DOHH2 (cell line): ENCODE measurements around the gene MAT1A.

Experiments used
- H3F3A ChIP-seq: fragments of 200-600 bp; sonication (generic), shearing (Covaris generic); 2 replicates; pipeline ENCODE4 v1.6.0; 2016; ENCODE audit warnings: antibody characterized with exemption, mild to moderate bottlenecking; ENCODE audit not compliant: control insufficient read depth, insufficient read depth
- H3K27ac ChIP-seq: fragments of 200-600 bp; sonication (generic); 2 replicates; pipeline ENCODE4 v1.5.1; 2014; ENCODE audit warnings: low read depth, mild to moderate bottlenecking, low read length, moderate library complexity
- H3K27me3 ChIP-seq: fragments of 200-600 bp; sonication (generic); 2 replicates; pipeline ENCODE4 v1.6.1; 2014; ENCODE audit warnings: mild to moderate bottlenecking, low read length, mixed read lengths; ENCODE audit not compliant: control insufficient read depth
- H3K36me3 ChIP-seq: fragments of 200-600 bp; sonication (generic); 2 replicates; pipeline ENCODE4 v1.6.1; 2014; ENCODE audit warnings: mild to moderate bottlenecking, low read length, moderate library complexity, mixed read lengths; ENCODE audit not compliant: control insufficient read depth
- H3K4me1 ChIP-seq: fragments of 200-600 bp; sonication (generic); 2 replicates; pipeline ENCODE4 v1.6.1; 2014; ENCODE audit warnings: mild to moderate bottlenecking, low read length, mixed read lengths; ENCODE audit not compliant: control insufficient read depth
- H3K4me2 ChIP-seq: fragments of 200-600 bp; sonication (generic); 2 replicates; pipeline ENCODE4 v1.6.0; 2014; ENCODE audit warnings: mild to moderate bottlenecking, low read length, moderate library complexity
- H3K4me3 ChIP-seq: fragments of 200-600 bp; sonication (generic); 2 replicates; pipeline ENCODE4 v1.5.1; 2014; ENCODE audit warnings: mild to moderate bottlenecking, low read length, mixed read lengths
- H3K79me2 ChIP-seq: fragments of 200-600 bp; sonication (generic); 2 replicates; pipeline ENCODE4 v1.6.1; 2014; ENCODE audit warnings: mild to moderate bottlenecking, low read length, mixed read lengths; ENCODE audit not compliant: control insufficient read depth
- H3K9me2 ChIP-seq: fragments of 200-600 bp; sonication (generic); replicated peaks from 2 replicates; pipeline ENCODE4 v1.6.1; 2014; ENCODE audit warnings: mild to moderate bottlenecking, low read length, mixed read lengths; ENCODE audit not compliant: control insufficient read depth
- H3K9me3 ChIP-seq: fragments of 200-600 bp; sonication (generic); 2 replicates; pipeline ENCODE4 v1.6.1; 2014; ENCODE audit warnings: antibody characterized with exemption, low read length, mixed read lengths; ENCODE audit not compliant: control insufficient read depth, insufficient read depth
- H4K20me1 ChIP-seq: fragments of 200-600 bp; sonication (generic); 2 replicates; pipeline ENCODE4 v1.6.0; 2014; ENCODE audit warnings: low read depth, mild to moderate bottlenecking, antibody characterized with exemption, low read length, moderate library complexity; ENCODE audit not compliant: control insufficient read depth, insufficient read depth
- EZH2phosphoT487 ChIP-seq: fragments of 200-600 bp; sonication (generic); IDR thresholded peaks from 2 replicates; pipeline ENCODE4 v1.6.1; 2017; ENCODE audit warnings: borderline replicate concordance, mild to moderate bottlenecking, antibody characterized with exemption, low read length, moderate library complexity, mixed read lengths
- TF ChIP-seq, protein P1 (sequence below): fragments of 200-600 bp; sonication (generic); IDR thresholded peaks from one replicate; pipeline ENCODE4 v1.5.1; 2014; ENCODE audit warnings: antibody characterized with exemption, mild to moderate bottlenecking, low read depth, low read length; ENCODE audit not compliant: poor library complexity, severe bottlenecking

MAT1A gene

DNA sequence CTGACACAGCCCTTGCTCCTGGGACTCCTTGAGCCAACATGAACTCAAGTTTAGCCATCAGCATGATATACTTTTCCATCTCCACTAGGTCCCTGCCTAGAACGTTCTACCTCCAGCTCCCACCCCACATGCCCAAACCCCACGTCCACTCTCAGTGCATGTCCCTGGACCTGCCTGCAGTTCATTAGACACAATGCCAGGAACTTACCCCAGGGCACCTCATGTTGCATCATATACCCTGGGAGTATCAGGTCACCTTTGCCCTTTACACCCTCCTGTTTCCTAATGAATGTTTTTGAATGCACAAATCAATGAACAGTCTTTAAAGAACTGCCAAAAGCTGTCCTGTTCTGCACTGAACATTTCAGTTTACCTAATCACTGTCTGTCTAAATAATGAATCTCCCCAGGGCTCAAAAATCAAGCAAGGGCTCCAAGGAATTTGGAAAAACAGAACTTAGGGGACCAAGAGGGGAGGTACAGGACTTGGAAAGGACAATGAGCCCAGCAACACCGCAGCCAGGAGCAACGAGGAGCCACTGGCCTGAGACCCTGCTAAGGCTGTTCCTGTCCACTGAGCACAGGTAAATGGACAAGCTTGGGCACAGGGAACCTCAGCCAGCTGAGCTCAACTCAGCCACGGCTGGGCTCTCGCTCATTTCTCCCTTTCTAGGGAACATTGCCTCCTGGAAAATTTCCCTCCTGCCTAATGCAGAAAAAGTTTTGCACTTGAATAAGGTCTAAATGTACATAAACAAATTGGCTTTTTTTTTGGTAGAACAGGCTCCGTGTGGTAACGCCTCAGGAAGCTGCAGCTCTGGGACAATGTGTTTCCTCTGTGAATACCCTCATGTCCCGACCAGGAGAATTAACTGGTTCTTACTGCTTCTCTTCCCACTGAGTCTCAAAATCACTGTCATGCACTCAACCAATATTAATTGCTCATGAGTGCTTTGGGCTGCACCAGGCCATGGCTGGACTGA, 7.4 kb downstream of the MAT1A start:
- Histone ChIP-seq H3K9me2 (no peaks in the 10 kb centered on the region), H3K9me3 (no peaks in the 10 kb centered on the region), H3K79me2 (no peaks in the 10 kb centered on the region), H3F3A (no peaks in the 10 kb centered on the region), H3K27ac (no peak overlapping the region), H3K4me3 (no peak overlapping the region), H3K4me1 (no peaks in the 10 kb centered on the region), H3K27me3 (no peaks in the 10 kb centered on the region), H4K20me1 (no peaks in the 10 kb centered on the region), H3K36me3 (no peaks in the 10 kb centered on the region), H3K4me2 (no peak overlapping the region)
- TF ChIP-seq, protein P1, sequence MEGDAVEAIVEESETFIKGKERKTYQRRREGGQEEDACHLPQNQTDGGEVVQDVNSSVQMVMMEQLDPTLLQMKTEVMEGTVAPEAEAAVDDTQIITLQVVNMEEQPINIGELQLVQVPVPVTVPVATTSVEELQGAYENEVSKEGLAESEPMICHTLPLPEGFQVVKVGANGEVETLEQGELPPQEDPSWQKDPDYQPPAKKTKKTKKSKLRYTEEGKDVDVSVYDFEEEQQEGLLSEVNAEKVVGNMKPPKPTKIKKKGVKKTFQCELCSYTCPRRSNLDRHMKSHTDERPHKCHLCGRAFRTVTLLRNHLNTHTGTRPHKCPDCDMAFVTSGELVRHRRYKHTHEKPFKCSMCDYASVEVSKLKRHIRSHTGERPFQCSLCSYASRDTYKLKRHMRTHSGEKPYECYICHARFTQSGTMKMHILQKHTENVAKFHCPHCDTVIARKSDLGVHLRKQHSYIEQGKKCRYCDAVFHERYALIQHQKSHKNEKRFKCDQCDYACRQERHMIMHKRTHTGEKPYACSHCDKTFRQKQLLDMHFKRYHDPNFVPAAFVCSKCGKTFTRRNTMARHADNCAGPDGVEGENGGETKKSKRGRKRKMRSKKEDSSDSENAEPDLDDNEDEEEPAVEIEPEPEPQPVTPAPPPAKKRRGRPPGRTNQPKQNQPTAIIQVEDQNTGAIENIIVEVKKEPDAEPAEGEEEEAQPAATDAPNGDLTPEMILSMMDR: no peak
- no peak for TF ChIP-seq EZH2phosphoT487

DNA sequence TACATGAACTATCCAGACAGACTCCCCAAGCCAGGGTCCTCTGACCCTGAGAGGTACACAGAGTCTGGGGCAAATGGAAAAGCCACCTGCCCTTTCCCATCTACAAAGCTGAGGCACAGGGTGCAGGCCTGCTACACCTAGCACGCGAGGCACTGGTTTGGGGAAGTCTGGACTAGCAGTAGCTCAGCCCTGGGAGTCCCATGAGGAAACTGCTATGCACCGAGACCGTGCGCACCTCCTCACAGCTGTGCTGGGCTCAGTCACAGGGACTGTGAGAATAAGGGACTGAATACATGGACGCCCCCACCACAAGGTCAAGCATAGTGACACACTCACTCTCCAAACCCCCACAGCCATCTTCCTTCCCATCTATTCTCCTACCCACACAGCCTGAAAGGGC, 8.2 kb downstream of the MAT1A start:
- no peak overlapping the region for H3K27ac ChIP-seq
- H4K20me1 ChIP-seq: no peaks in the 10 kb centered on the region
- H3K79me2 ChIP-seq: no peaks in the 10 kb centered on the region
- H3K9me2 ChIP-seq: no peaks in the 10 kb centered on the region
- no peaks in the 10 kb centered on the region for H3K36me3 ChIP-seq
- H3K4me2 ChIP-seq: no peak overlapping the region
- H3K4me3 ChIP-seq: no peak overlapping the region
- H3K27me3 ChIP-seq: no peaks in the 10 kb centered on the region
- H3K4me1 ChIP-seq: no peaks in the 10 kb centered on the region
- no peak for TF ChIP-seq EZH2phosphoT487
- TF ChIP-seq, protein P1: no peak
- H3K9me3 ChIP-seq: no peaks in the 10 kb centered on the region
- H3F3A ChIP-seq: no peaks in the 10 kb centered on the region

DNA sequence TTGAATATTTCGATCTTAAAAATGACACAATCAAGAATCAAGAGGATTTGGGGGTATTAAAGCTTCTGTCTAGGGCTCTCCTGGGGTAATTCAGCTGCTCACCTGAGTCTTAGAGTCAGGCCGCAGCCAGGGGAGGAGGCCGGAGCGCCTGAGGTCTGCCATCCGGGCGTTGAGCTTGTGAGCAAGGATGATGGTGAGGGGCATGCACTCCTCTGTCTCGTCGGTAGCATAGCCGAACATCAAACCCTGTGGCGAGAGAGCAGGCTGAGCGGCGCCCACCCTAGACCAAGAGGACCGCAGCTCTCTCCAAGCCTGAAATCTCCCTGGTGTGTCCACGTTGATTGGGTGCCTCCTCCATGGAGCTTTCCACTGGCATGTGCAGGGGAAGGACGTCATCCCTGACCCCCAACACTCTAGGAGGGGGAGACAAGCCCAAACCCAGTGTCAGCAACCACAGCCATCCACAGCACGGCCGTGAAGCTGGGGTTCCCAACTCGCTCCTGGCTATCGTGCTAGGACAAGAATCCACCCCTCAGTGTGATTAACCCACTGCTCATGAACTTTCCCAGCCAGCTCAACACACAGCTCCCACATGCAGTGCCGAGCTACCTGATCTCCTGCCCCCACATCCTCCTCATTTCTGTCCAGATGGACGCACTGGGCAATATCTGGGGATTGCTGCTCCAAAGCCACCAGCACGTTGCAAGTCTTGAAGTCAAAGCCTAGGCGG, 9.2 kb downstream of the MAT1A start:
- H3K4me3 ChIP-seq: no peak overlapping the region

More for the DNA sequence above, 9.2 kb downstream of the MAT1A start:
- Histone ChIP-seq H3K9me3 (no peaks in the 10 kb centered on the region), H3K27ac (no peak overlapping the region), H3F3A (no peaks in the 10 kb centered on the region), H3K4me1 (no peaks in the 10 kb centered on the region), H3K27me3 (no peaks in the 10 kb centered on the region), H3K9me2 (no peaks in the 10 kb centered on the region), H3K79me2 (no peaks in the 10 kb centered on the region), H3K4me2 (no peak overlapping the region), H4K20me1 (no peaks in the 10 kb centered on the region), H3K36me3 (no peaks in the 10 kb centered on the region)
- TF ChIP-seq, protein P1: no peak
- no peak for TF ChIP-seq EZH2phosphoT487
